Measurements from ENCODE around the gene APRT.

DNA sequence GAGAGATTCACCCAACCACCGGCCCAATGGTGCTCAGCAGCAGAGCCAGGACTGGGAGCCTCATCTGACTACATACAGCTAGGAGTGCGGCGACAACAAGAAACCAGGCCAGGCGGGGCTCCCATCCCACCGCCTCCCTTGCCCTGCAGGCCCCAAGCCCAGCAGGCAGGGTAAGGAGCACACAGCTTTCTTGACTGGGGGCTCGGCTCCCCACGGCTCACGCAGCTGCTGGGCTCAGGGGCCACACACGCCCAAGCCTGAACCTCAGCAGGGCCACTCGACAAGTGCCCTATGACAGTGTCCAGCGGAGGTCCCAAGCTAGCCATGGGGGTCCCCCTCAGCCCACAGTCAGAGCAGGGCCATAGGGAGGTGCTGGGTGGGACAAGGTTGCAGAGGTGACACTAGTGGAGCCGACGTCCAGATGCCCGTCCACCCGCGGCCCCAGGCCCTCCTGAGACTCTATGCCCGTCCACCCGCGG lies 40.4 kb downstream of the APRT start:
- TF ChIP-seq, protein P1, sequence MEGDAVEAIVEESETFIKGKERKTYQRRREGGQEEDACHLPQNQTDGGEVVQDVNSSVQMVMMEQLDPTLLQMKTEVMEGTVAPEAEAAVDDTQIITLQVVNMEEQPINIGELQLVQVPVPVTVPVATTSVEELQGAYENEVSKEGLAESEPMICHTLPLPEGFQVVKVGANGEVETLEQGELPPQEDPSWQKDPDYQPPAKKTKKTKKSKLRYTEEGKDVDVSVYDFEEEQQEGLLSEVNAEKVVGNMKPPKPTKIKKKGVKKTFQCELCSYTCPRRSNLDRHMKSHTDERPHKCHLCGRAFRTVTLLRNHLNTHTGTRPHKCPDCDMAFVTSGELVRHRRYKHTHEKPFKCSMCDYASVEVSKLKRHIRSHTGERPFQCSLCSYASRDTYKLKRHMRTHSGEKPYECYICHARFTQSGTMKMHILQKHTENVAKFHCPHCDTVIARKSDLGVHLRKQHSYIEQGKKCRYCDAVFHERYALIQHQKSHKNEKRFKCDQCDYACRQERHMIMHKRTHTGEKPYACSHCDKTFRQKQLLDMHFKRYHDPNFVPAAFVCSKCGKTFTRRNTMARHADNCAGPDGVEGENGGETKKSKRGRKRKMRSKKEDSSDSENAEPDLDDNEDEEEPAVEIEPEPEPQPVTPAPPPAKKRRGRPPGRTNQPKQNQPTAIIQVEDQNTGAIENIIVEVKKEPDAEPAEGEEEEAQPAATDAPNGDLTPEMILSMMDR (IDR thresholded peaks at IDR 0.05; ENCODE audit: low read depth, low read length, poor library complexity, severe bottlenecking): no peak
- no peak for TF ChIP-seq EZH2phosphoT487 (IDR thresholded peaks at IDR 0.05; ENCODE audit: borderline replicate concordance, low read length)

All from DOHH2 (cell line).